Urinary bladder (tissue), 4 donors: ENCODE results near the gene LMO2. TPM values are rescaled to one million over a fixed set of nuclear protein-coding genes. Genes with fewer than 3 reads are reported as not detected.
"Not testable (repeated sequence)": the region's sequence is repeated elsewhere in the genome, so short reads cannot be mapped to it uniquely, and the experiment has no call there.

Experiments
- DNase-seq: peaks from one replicate; pipeline ENCODE4 v3.0.0-alpha.2; 2015; ENCODE audit errors: extremely low spot score
- H3K27ac ChIP-seq: one replicate; pipeline ENCODE4 v1.5.1; 2013; ENCODE audit warnings: low read depth, mild to moderate bottlenecking, moderate library complexity
- H3K36me3 ChIP-seq: one replicate; pipeline ENCODE4 v1.6.1; 2013; ENCODE audit warnings: mild to moderate bottlenecking, moderate library complexity; ENCODE audit not compliant: insufficient read depth
- H3K4me1 ChIP-seq: one replicate; pipeline ENCODE4 v1.6.1; 2013; ENCODE audit warnings: mild to moderate bottlenecking, moderate library complexity; ENCODE audit not compliant: insufficient read depth
- H3K4me3 ChIP-seq: one replicate; pipeline ENCODE4 v1.5.1; 2013; ENCODE audit warnings: low read depth, low read length
- WGBS: extraction: QIAGEN DNeasy Blood & Tissue Kit; methylation state at CpG from one replicate; pipeline ENCODE4 v1.1.7; 2013; 5-methylcytosine and 5-hydroxymethylcytosine counted together
- polyA plus RNA-seq: library from polyadenylated mRNA; stranded (reverse); fragments of 200-250 nt; gene quantifications from one replicate; pipeline ENCODE4 v1.2.3, GENCODE V29; 2013
- total RNA-seq: library from RNA; depleted of rRNA; stranded (reverse); fragments of >200 nt; gene quantifications from one replicate; pipeline ENCODE4 v1.2.3, GENCODE V29; 2014
- donor health status: healthy with polysubstance abuse.
- donor health status: healthy.

LMO2 gene
- total and polyA plus RNA-seq, 2 donors: 17.0 to 24.1 TPM

GRCh38 chr11:33926671-33927552 is 35.0 kb upstream of the LMO2 start:
- H3K4me3 ChIP-seq: no peak overlapping the region
- no peaks in the 10 kb centered on the region for H3K4me1 ChIP-seq
- no peak for DNase-seq
- WGBS: 78% methylated on average over 16 of the region's 16 CpGs
- H3K36me3 ChIP-seq: no peaks in the 10 kb centered on the region
- H3K27ac ChIP-seq: no peak overlapping the region

GRCh38 chr11:33924341-33924740 is 32.5 kb upstream of the LMO2 start:
- no peak overlapping the region for H3K27ac ChIP-seq
- no peaks in the 10 kb centered on the region for H3K4me1 ChIP-seq
- H3K36me3 ChIP-seq: no peaks in the 10 kb centered on the region
- no peak overlapping the region for H3K4me3 ChIP-seq
- DNase-seq: no peak
- 45% methylated on average over 5 of the region's 5 CpGs for WGBS

DNA sequence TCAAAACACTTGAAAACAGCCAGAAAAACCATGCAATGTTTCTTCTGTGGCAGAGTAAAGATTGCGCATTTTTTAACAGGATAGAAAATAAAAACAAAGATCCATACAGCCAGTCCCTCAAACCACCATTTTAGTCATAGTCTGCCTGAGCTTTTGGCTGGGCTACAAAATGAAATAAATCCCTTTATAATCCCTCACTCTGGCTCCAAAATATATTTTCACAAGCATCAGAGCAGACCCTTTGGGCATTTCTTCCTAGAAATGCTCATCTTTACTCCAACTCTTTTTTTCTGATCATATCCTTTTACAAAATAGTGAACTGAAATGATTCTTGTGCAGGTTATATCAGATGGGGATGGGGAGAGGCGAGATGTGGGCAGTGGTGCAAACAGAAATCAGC is 31.8 kb upstream of the LMO2 start:
- no peaks in the 10 kb centered on the region for H3K4me1 ChIP-seq
- H3K36me3 ChIP-seq: no peaks in the 10 kb centered on the region
- no peak overlapping the region for H3K27ac ChIP-seq
- DNase-seq: no peak
- H3K4me3 ChIP-seq: no peak overlapping the region
- 59% methylated on average over 2 of the region's 2 CpGs for WGBS

GRCh38 chr11:33920838-33921613 is 29.1 kb upstream of the LMO2 start:
- H3K36me3 ChIP-seq: no peaks in the 10 kb centered on the region
- no peak overlapping the region for H3K4me3 ChIP-seq
- WGBS: 74% methylated on average over 8 of the region's 8 CpGs
- DNase-seq: no peak
- no peak overlapping the region for H3K27ac ChIP-seq
- no peaks in the 10 kb centered on the region for H3K4me1 ChIP-seq

DNA sequence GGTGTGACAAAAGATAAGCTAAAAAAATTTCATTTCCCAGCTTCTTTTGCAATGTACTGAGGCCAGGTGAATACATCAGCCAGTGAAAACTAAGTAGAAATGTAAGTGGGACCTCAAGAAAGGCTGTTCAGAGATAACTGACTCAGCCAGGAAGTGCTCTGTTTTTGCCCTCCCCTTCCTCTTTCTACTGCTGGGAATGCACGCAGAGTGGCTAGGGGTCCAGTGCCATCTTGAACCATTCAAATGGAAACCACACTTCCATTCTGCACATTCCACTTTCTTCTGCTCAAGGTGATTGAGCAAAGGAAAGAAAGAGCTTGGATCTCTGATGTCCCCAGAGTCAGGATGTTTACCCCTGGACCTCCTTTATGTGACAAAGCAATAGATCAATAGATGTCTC is 27.8 kb upstream of the LMO2 start:
- DNase-seq: no peak
- 65% methylated on average over 1 of the region's 1 CpG for WGBS
- Histone ChIP-seq H3K27ac (no peak overlapping the region), H3K4me1 (no peaks in the 10 kb centered on the region), H3K4me3 (no peak overlapping the region), H3K36me3 (no peaks in the 10 kb centered on the region)

DNA sequence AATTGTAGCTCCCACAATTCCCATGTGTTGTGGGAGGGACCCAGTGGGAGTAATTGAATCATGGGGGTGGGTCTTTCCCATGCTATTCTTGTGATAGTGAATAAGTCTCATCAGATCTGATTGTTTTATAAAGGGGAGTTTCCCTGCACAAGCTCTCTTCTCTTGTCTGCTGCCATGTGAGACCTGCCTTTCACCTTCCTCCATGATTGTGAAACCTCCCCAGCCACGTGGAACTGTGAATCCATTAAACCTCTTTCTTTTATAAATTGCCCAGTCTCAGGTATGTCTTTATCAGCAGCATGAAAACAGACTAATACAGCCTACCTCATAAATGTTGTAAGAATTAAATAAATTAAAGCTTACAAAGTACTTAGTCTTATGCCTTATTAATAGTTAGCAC is 25.5 kb upstream of the LMO2 start:
- not testable (repeated sequence) for H3K4me3 ChIP-seq, DNase-seq, H3K36me3 ChIP-seq, H3K27ac ChIP-seq, H3K4me1 ChIP-seq
- WGBS: 48% methylated on average over 1 of the region's 1 CpG

DNA sequence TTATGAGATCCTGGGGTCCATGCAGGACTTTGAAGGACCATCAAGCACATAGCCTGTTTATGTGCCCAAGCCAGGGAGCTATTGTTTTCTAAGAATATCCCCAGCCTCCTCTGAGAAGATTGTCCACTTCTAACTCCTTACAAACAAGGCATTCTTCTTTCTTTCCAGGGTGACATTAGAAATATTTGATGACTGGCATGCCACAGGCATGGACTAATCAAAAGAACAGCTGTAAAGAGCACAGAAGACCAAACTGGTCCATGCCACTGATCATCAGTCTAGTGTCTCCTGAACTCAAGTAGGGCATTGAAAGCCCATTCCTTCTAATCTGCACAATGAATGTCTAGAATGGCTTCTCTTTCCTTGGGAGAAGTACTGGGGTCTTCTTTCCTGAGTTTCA is 24.9 kb upstream of the LMO2 start:
- H3K4me3 ChIP-seq: no peak overlapping the region
- no peak overlapping the region for H3K27ac ChIP-seq
- no peaks in the 10 kb centered on the region for H3K36me3 ChIP-seq
- no peaks in the 10 kb centered on the region for H3K4me1 ChIP-seq
- no peak for DNase-seq

DNA sequence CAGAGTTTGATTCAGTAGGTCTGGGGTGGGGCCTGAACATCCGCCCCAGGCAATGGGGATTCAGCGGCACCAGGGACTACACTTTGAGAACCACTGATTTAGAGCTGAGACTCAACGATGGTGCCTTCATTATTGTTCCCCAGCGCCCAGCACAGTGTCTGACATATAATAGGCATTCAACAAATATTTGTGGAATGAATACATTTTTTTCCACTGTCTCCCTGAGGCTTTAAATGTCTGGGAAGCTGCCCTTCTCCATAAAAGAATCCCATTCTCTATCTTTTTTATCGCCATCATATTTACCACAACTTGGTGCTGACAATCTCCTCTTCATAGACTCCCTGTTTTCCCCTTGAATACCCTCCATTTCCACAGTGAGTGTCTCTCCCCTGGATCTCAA is 23.6 kb upstream of the LMO2 start:
- Histone ChIP-seq H3K36me3 (no peaks in the 10 kb centered on the region), H3K27ac (no peak overlapping the region), H3K4me1 (no peaks in the 10 kb centered on the region), H3K4me3 (no peak overlapping the region)
- DNase-seq: no peak
- WGBS: 77% methylated on average over 5 of the region's 5 CpGs

- Histone ChIP-seq H3K36me3 (no peaks in the 10 kb centered on the region), H3K4me1 (no peaks in the 10 kb centered on the region), H3K4me3 (no peak overlapping the region), H3K27ac (no peak overlapping the region)
- WGBS: 82% methylated on average over 2 of the region's 2 CpGs
- no peak for DNase-seq
Measured at GRCh38 chr11:33913991-33914390, 22.1 kb upstream of the LMO2 start.

GRCh38 chr11:33912405-33913361 is 20.8 kb upstream of the LMO2 start:
- Histone ChIP-seq H3K4me3 (no peak overlapping the region), H3K27ac (no peak overlapping the region), H3K36me3 (no peaks in the 10 kb centered on the region), H3K4me1 (no peaks in the 10 kb centered on the region)
- DNase-seq: no peak
- 46% methylated on average over 12 of the region's 12 CpGs for WGBS

DNA sequence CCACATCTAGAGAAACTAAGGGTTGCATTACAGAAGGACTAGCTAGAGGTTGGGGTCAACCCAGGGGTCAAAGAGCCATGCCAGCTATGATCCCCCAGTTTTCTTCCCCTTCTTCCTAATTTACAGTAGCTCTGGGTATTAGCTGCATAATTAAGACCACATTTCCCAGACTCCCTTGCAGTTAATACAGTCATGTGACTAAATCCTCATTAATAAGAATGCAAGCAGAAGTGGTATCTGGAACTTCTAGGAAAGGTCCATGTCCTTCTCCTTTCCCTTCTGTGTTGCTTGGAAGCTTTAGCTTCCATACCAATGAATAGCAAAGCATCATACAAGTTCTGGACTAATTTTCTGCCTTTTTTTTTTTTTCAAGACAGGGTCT is 19.1 kb upstream of the LMO2 start:
- H3K4me3 ChIP-seq: no peak overlapping the region
- no peak for DNase-seq
- H3K4me1 ChIP-seq: no peaks in the 10 kb centered on the region
- no peaks in the 10 kb centered on the region for H3K36me3 ChIP-seq
- no peak overlapping the region for H3K27ac ChIP-seq

GRCh38 chr11:33910296-33910957 is 18.6 kb upstream of the LMO2 start:
- Histone ChIP-seq H3K4me1 (no peaks in the 10 kb centered on the region), H3K27ac (no peak overlapping the region), H3K36me3 (no peaks in the 10 kb centered on the region), H3K4me3 (no peak overlapping the region)
- no peak for DNase-seq
- WGBS: 36% methylated on average over 6 of the region's 6 CpGs

GRCh38 chr11:33909552-33909951 is 17.7 kb upstream of the LMO2 start:
- Histone ChIP-seq H3K36me3 (no peaks in the 10 kb centered on the region), H3K27ac (no peak overlapping the region), H3K4me1 (no peaks in the 10 kb centered on the region), H3K4me3 (no peak overlapping the region)
- no peak for DNase-seq
